ENCODE data around the gene HIC2. TPM values are rescaled to one million over a fixed set of nuclear protein-coding genes. Genes with fewer than 3 reads are reported as not detected.

Gene HIC2
- total and polyA plus RNA-seq, 2 experiments from 2014 or later, result 0.34 to 1.7 TPM

DNA sequence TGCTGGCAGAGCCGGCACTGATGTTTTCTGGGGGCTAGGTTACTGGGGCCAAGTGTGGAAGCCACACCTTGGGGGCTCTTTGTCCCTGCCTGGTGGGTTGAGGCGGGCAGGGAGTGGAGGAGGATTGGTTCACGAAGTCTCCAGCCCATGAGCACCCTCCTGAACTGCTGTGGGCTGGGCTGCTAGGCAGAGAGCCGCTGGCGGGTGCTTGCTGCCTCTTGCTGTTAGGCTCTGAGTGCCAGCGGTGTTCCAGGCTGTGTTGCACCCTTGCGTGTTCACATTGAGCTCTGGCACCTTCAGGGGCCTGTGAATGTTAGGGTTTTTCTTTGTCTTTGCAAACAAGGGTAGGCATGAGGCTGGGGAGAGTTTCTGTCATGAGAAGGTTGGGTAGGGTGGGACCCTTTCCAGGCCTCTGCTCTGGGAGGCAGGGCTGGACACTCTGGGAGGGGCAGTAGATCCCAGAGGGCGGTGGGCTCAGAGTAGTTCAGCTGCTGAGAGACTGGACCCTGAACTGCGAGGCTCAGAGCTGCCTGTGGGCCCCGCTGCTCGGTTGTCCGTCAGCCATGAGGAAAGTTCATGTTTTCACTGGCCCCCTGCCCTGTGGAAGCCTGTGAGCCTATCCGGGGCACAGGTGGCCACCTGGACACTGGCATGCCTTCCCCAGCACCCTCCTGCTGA is 26.0 kb downstream of the HIC2 start:
- Histone ChIP-seq H3K27ac (no peak overlapping the region), H3K9me3 (ENCODE audit: low read depth) (no peaks in the 10 kb centered on the region), H3K4me3 (no peak overlapping the region), H3K9me2 (ENCODE audit: insufficient read depth) (no peaks in the 10 kb centered on the region), H3K9ac (no peak overlapping the region), H3K79me2 (ENCODE audit: insufficient read depth) (no peaks in the 10 kb centered on the region), H3K4me2 (ENCODE audit: unreplicated experiment) (no peak overlapping the region), H2AFZ (no peak overlapping the region), H3K4me1 (ENCODE audit: insufficient read depth) (no peaks in the 10 kb centered on the region), H3K27me3 (replicated peaks; ENCODE audit: insufficient read depth) (no peaks in the 10 kb centered on the region), H3K36me3 (ENCODE audit: low read depth) (no peaks in the 10 kb centered on the region), H4K20me1 (ENCODE audit: insufficient read depth) (no peaks in the 10 kb centered on the region), H3F3A (ENCODE audit: insufficient read depth) (no peaks in the 10 kb centered on the region)
- WGBS, 2 experiments (ENCODE audit: low coverage in 1 of 2, low lambda C conversion rate in 2 of 2, missing lambda C conversion rate in 2 of 2), result 88 to 91% methylated on average over 12 to 13 of the region's 13 CpGs
- no peak for DNase-seq
- in situ Hi-C loops (cut with MboI), result no loop called here
- no peak for TF ChIP-seq EZH2phosphoT487 (IDR thresholded peaks at IDR 0.05; ENCODE audit: insufficient read depth, low read depth)
- TF ChIP-seq EZH2 (IDR thresholded peaks at IDR 0.05; ENCODE audit: insufficient read depth, poor library complexity, severe bottlenecking), result no peak

DNA sequence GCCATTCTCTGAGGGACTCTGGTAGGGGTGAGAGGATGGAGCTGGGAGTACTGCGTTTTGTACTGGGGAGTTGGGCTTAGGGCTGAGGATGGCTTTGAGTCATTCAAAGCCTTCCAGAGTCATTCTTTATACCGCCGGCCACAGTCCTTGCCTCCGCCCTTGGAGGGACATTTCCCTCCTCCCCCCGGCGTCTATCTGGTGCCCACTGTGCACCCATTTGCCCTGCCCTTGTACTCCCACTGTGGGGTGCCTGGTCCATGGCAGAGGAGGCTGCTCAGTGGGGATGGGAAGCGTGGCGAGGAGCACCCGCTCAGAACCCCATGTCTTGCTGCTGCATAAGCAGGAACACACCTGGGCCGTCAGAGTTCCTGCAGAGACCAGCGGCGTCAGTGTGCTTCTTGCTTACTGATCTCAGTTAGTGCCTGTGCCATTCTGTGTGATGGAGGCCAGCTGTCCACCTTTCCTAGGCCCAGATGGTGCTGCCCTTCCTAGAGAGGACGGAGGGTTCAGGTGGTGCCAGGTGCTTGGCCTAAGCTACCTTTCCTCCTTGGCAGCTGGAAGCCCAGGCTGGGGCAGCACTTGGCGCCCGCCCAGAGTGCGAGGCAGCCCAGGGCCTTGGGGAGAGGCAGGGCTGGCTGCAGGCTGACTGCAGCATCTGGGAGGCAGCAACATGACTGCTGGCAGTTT is 26.7 kb downstream of the HIC2 start:
- no peak overlapping the region for H3K4me3 ChIP-seq
- no peaks in the 10 kb centered on the region for H3K27me3 ChIP-seq (replicated peaks; ENCODE audit: insufficient read depth)
- H3K4me1 ChIP-seq (ENCODE audit: insufficient read depth), result no peaks in the 10 kb centered on the region
- DNase-seq, result no peak
- no peaks in the 10 kb centered on the region for H3F3A ChIP-seq (ENCODE audit: insufficient read depth)
- H3K36me3 ChIP-seq (ENCODE audit: low read depth), result no peaks in the 10 kb centered on the region
- TF ChIP-seq EZH2 (IDR thresholded peaks at IDR 0.05; ENCODE audit: insufficient read depth, poor library complexity, severe bottlenecking), result no peak
- TF ChIP-seq EZH2phosphoT487 (IDR thresholded peaks at IDR 0.05; ENCODE audit: insufficient read depth, low read depth), result no peak
- no peaks in the 10 kb centered on the region for H4K20me1 ChIP-seq (ENCODE audit: insufficient read depth)
- H3K79me2 ChIP-seq (ENCODE audit: insufficient read depth), result no peaks in the 10 kb centered on the region
- in situ Hi-C loops (cut with MboI), result no loop called here
- H3K4me2 ChIP-seq (ENCODE audit: unreplicated experiment), result no peak overlapping the region
- 92 to 93% methylated on average over 16 of the region's 16 CpGs for WGBS, 2 experiments (ENCODE audit: low coverage in 1 of 2, low lambda C conversion rate in 2 of 2, missing lambda C conversion rate in 2 of 2)
- no peaks in the 10 kb centered on the region for H3K9me3 ChIP-seq (ENCODE audit: low read depth)
- H3K9ac ChIP-seq, result no peak overlapping the region
- H2AFZ ChIP-seq, result no peak overlapping the region
- H3K9me2 ChIP-seq (ENCODE audit: insufficient read depth), result no peaks in the 10 kb centered on the region
- H3K27ac ChIP-seq, result no peak overlapping the region

DNA sequence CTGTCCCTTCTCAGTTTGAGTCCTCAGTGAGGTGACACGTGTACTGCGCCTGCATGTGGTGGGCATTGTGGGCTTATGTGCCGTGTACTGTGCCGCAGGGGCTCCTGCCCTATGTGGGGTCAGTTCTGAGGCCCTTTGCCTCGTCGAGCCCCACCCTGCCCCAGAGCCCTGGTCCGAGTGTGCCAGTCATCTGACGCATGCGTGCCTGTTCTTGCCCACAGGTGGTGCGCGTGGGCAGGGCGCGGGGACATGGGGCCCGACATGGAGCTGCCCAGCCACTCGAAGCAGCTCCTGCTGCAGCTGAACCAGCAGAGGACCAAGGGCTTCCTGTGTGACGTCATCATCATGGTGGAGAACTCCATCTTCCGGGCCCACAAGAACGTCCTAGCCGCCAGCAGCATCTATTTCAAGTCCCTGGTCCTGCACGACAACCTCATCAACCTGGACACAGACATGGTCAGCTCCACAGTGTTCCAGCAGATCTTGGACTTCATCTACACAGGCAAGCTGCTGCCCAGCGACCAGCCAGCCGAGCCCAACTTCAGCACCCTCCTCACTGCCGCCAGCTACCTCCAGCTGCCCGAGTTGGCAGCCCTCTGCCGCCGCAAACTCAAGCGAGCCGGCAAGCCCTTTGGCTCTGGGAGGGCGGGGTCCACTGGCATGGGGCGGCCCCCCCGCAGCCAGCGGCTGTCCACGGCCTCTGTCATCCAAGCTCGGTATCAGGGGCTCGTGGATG is 27.7 kb downstream of the HIC2 start:
- no peaks in the 10 kb centered on the region for H3F3A ChIP-seq (ENCODE audit: insufficient read depth)
- no peaks in the 10 kb centered on the region for H3K79me2 ChIP-seq (ENCODE audit: insufficient read depth)
- no peak for TF ChIP-seq EZH2phosphoT487 (IDR thresholded peaks at IDR 0.05; ENCODE audit: insufficient read depth, low read depth)
- TF ChIP-seq EZH2 (IDR thresholded peaks at IDR 0.05; ENCODE audit: insufficient read depth, poor library complexity, severe bottlenecking), result no peak
- in situ Hi-C loops (cut with MboI), result no loop called here
- H3K4me1 ChIP-seq (ENCODE audit: insufficient read depth), result no peaks in the 10 kb centered on the region
- no peak overlapping the region for H3K27ac ChIP-seq
- no peaks in the 10 kb centered on the region for H3K9me3 ChIP-seq (ENCODE audit: low read depth)
- H3K9me2 ChIP-seq (ENCODE audit: insufficient read depth), result no peaks in the 10 kb centered on the region
- no peak overlapping the region for H3K4me2 ChIP-seq (ENCODE audit: unreplicated experiment)
- DNase-seq, result no peak
- H3K9ac ChIP-seq, result no peak overlapping the region
- 87 to 94% methylated on average over 34 to 35 of the region's 35 CpGs for WGBS, 2 experiments (ENCODE audit: low coverage in 1 of 2, low lambda C conversion rate in 2 of 2, missing lambda C conversion rate in 2 of 2)
- no peak overlapping the region for H3K4me3 ChIP-seq
- H3K36me3 ChIP-seq (ENCODE audit: low read depth), result no peaks in the 10 kb centered on the region
- no peaks in the 10 kb centered on the region for H4K20me1 ChIP-seq (ENCODE audit: insufficient read depth)
- no peaks in the 10 kb centered on the region for H3K27me3 ChIP-seq (replicated peaks; ENCODE audit: insufficient read depth)
- H2AFZ ChIP-seq, result no peak overlapping the region

DNA sequence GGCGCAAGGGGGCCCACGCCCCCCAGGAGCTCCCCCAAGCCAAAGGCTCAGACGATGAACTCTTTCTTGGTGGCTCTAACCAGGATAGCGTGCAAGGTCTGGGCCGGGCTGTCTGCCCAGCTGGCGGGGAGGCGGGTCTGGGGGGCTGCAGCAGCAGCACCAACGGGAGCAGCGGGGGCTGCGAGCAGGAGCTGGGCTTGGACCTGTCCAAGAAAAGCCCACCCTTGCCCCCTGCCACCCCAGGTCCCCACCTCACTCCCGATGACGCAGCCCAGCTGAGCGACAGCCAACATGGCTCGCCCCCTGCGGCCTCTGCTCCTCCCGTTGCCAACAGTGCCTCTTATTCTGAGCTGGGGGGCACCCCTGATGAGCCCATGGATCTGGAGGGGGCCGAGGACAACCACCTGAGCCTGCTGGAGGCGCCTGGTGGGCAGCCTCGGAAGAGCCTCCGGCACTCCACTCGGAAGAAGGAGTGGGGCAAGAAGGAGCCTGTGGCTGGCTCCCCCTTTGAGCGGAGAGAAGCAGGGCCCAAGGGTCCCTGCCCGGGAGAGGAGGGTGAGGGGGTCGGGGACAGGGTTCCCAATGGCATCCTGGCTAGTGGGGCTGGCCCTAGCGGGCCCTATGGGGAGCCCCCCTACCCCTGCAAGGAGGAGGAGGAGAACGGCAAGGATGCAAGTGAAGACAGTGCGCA is 28.4 kb downstream of the HIC2 start:
- WGBS, 2 experiments (ENCODE audit: low coverage in 1 of 2, low lambda C conversion rate in 2 of 2, missing lambda C conversion rate in 2 of 2), result 94 to 96% methylated on average over 12 to 27 of the region's 27 CpGs
- H4K20me1 ChIP-seq (ENCODE audit: insufficient read depth), result no peaks in the 10 kb centered on the region

More for the DNA sequence above, 28.4 kb downstream of the HIC2 start:
- Histone ChIP-seq H2AFZ (no peak overlapping the region), H3K27me3 (replicated peaks; ENCODE audit: insufficient read depth) (no peaks in the 10 kb centered on the region), H3K4me3 (no peak overlapping the region), H3F3A (ENCODE audit: insufficient read depth) (no peaks in the 10 kb centered on the region), H3K36me3 (ENCODE audit: low read depth) (no peaks in the 10 kb centered on the region), H3K9me3 (ENCODE audit: low read depth) (no peaks in the 10 kb centered on the region), H3K4me1 (ENCODE audit: insufficient read depth) (no peaks in the 10 kb centered on the region), H3K9me2 (ENCODE audit: insufficient read depth) (no peaks in the 10 kb centered on the region), H3K79me2 (ENCODE audit: insufficient read depth) (no peaks in the 10 kb centered on the region), H3K27ac (no peak overlapping the region), H3K4me2 (ENCODE audit: unreplicated experiment) (no peak overlapping the region), H3K9ac (no peak overlapping the region)
- no peak for DNase-seq
- no peak for TF ChIP-seq EZH2phosphoT487 (IDR thresholded peaks at IDR 0.05; ENCODE audit: insufficient read depth, low read depth)
- TF ChIP-seq EZH2 (IDR thresholded peaks at IDR 0.05; ENCODE audit: insufficient read depth, poor library complexity, severe bottlenecking), result no peak
- in situ Hi-C loops (cut with MboI), result no loop called here

Measured in GM23248 (cell line).